MM.1S (cell line): ENCODE data around the gene KCNQ1.

Source experiments
- DNase-seq: peaks from one replicate; pipeline ENCODE4 v3.0.0-alpha.2; 2015
- H2AFZ ChIP-seq: fragments of 300-600 bp; sonication (generic); 2 replicates; pipeline ENCODE4 v1.6.0; 2016; ENCODE audit warnings: antibody characterized with exemption, low read length
- H3F3A ChIP-seq: fragments of 300-600 bp; sonication (generic); 2 replicates; pipeline ENCODE4 v1.6.1; 2016; ENCODE audit warnings: mild to moderate bottlenecking, antibody characterized with exemption, low read length, moderate library complexity, mixed read lengths; ENCODE audit not compliant: insufficient read depth
- H3K27ac ChIP-seq: fragments of 300-600 bp; sonication (generic); 2 replicates; pipeline ENCODE4 v1.5.1; 2016; ENCODE audit warnings: mild to moderate bottlenecking, low read length
- H3K27me3 ChIP-seq: fragments of 300-600 bp; sonication (generic); replicated peaks from 2 replicates; pipeline ENCODE4 v1.6.0; 2016; ENCODE audit warnings: low read length; ENCODE audit not compliant: insufficient read depth
- H3K36me3 ChIP-seq: fragments of 300-600 bp; sonication (generic); replicated peaks from 2 replicates; pipeline ENCODE4 v1.6.1; 2016; ENCODE audit warnings: mild to moderate bottlenecking, low read length, mixed read lengths; ENCODE audit not compliant: insufficient read depth
- H3K4me1 ChIP-seq: fragments of 300-600 bp; sonication (generic); 2 replicates; pipeline ENCODE4 v1.6.1; 2016; ENCODE audit warnings: low read length, mixed read lengths
- H3K4me2 ChIP-seq: fragments of 300-600 bp; sonication (generic); 2 replicates; pipeline ENCODE4 v1.6.0; 2016; ENCODE audit warnings: low read depth, low read length
- H3K4me3 ChIP-seq: fragments of 300-600 bp; sonication (generic); 2 replicates; pipeline ENCODE4 v1.5.1; 2016; ENCODE audit warnings: low read length, mixed read lengths
- H3K79me2 ChIP-seq: fragments of 300-600 bp; sonication (generic); 2 replicates; pipeline ENCODE4 v1.6.1; 2016; ENCODE audit warnings: mixed run types, low read length, mixed read lengths
- H3K9ac ChIP-seq: fragments of 300-600 bp; sonication (generic); 2 replicates; pipeline ENCODE4 v1.6.1; 2016; ENCODE audit warnings: low read length, mixed read lengths
- H3K9me2 ChIP-seq: fragments of 300-600 bp; sonication (generic); replicated peaks from 2 replicates; pipeline ENCODE4 v1.6.1; 2016; ENCODE audit warnings: mild to moderate bottlenecking, low read length, mixed read lengths; ENCODE audit not compliant: insufficient read depth
- H3K9me3 ChIP-seq: fragments of 300-600 bp; sonication (generic); replicated peaks from 2 replicates; pipeline ENCODE4 v1.6.1; 2016; ENCODE audit warnings: mild to moderate bottlenecking, low read length, mixed read lengths; ENCODE audit not compliant: insufficient read depth
- H4K20me1 ChIP-seq: fragments of 300-600 bp; sonication (generic); 2 replicates; pipeline ENCODE4 v1.6.1; 2016; ENCODE audit warnings: mild to moderate bottlenecking, low read length, moderate library complexity, mixed read lengths; ENCODE audit not compliant: insufficient read depth
- CTCF ChIP-seq: fragments of 300-600 bp; sonication (generic); IDR thresholded peaks from 2 replicates; pipeline ENCODE4 v1.5.1; 2016; ENCODE audit warnings: antibody characterized with exemption, low read length, mixed read lengths
- EZH2 ChIP-seq: fragments of 300-600 bp; sonication (generic); optimal IDR thresholded peaks from 2 replicates; pipeline ENCODE3; 2017; ENCODE audit warnings: low read depth, mild to moderate bottlenecking, antibody characterized with exemption, low read length, mixed read lengths
- EZH2phosphoT487 ChIP-seq: fragments of 300-600 bp; sonication (generic); IDR thresholded peaks from 2 replicates; pipeline ENCODE4 v1.6.1; 2018; ENCODE audit warnings: antibody characterized with exemption, low read length

Gene KCNQ1

GRCh38 chr11:2868506-2869133 lies 423.8 kb downstream of the KCNQ1 start:
- Histone ChIP-seq H3K36me3 (no peaks in the 10 kb centered on the region), H3F3A (no peaks in the 10 kb centered on the region), H3K27ac (no peak overlapping the region), H3K4me2 (no peak overlapping the region), H3K4me3 (no peak overlapping the region), H3K9me2 (no peaks in the 10 kb centered on the region), H2AFZ (no peak overlapping the region), H3K9ac (no peak overlapping the region), H3K9me3 (no peaks in the 10 kb centered on the region), H3K4me1 (no peaks in the 10 kb centered on the region), H4K20me1 (no peaks in the 10 kb centered on the region), H3K27me3 (peaks cover 17% of the 10 kb centered on the region), H3K79me2 (no peaks in the 10 kb centered on the region)
- TF ChIP-seq EZH2phosphoT487 (no peak), EZH2 (no peak), CTCF (no peak)
- DNase-seq = no peak

- no peak overlapping the region for H2AFZ ChIP-seq
- no peak overlapping the region for H3K4me3 ChIP-seq
- no peaks in the 10 kb centered on the region for H3K9me3 ChIP-seq
- no peak overlapping the region for H3K9ac ChIP-seq
- H3K27me3 ChIP-seq = peaks cover 16% of the 10 kb centered on the region
- no peaks in the 10 kb centered on the region for H4K20me1 ChIP-seq
- TF ChIP-seq EZH2 = no peak
- no peaks in the 10 kb centered on the region for H3K79me2 ChIP-seq
- no peak overlapping the region for H3K27ac ChIP-seq
- no peak for DNase-seq
- no peaks in the 10 kb centered on the region for H3K36me3 ChIP-seq
- H3K9me2 ChIP-seq = no peaks in the 10 kb centered on the region
- H3K4me1 ChIP-seq = no peaks in the 10 kb centered on the region
- H3F3A ChIP-seq = no peaks in the 10 kb centered on the region
- no peak overlapping the region for H3K4me2 ChIP-seq
Observed at GRCh38 chr11:2869134-2869526, 424.3 kb downstream of the KCNQ1 start.

GRCh38 chr11:2869561-2870427 lies 425.0 kb downstream of the KCNQ1 start:
- Histone ChIP-seq H4K20me1 (no peaks in the 10 kb centered on the region), H3F3A (no peaks in the 10 kb centered on the region), H3K9ac (no peak overlapping the region), H2AFZ (no peak overlapping the region), H3K4me1 (no peaks in the 10 kb centered on the region), H3K9me2 (no peaks in the 10 kb centered on the region), H3K4me3 (no peak overlapping the region), H3K36me3 (no peaks in the 10 kb centered on the region), H3K27ac (no peak overlapping the region), H3K79me2 (no peaks in the 10 kb centered on the region), H3K9me3 (no peaks in the 10 kb centered on the region), H3K27me3 (peaks cover 16% of the 10 kb centered on the region), H3K4me2 (no peak overlapping the region)
- DNase-seq = no peak
- TF ChIP-seq CTCF = no peak
- TF ChIP-seq EZH2 = no peak
- no peak for TF ChIP-seq EZH2phosphoT487

GRCh38 chr11:2870460-2870859 lies 425.7 kb downstream of the KCNQ1 start:
- Histone ChIP-seq H3F3A (no peaks in the 10 kb centered on the region), H3K9me3 (no peaks in the 10 kb centered on the region), H3K27ac (no peak overlapping the region), H2AFZ (no peak overlapping the region), H3K36me3 (no peaks in the 10 kb centered on the region), H4K20me1 (no peaks in the 10 kb centered on the region), H3K79me2 (no peaks in the 10 kb centered on the region), H3K4me2 (no peak overlapping the region), H3K27me3 (peaks cover 16% of the 10 kb centered on the region), H3K9me2 (no peaks in the 10 kb centered on the region), H3K4me3 (no peak overlapping the region), H3K4me1 (no peaks in the 10 kb centered on the region), H3K9ac (no peak overlapping the region)
- no peak for DNase-seq
- TF ChIP-seq EZH2phosphoT487 (no peak), EZH2 (no peak), CTCF (no peak)
